Mucosa of rectum (tissue), 2 donors: Measurements from ENCODE around the gene MLEC.
"Not testable (repeated sequence)": the region's sequence is repeated elsewhere in the genome, so short reads cannot be mapped to it uniquely, and the experiment has no call there.

Source experiments
- H3K27ac ChIP-seq, 2 donors: one replicate each; pipeline ENCODE4 v1.7.0; 2013; ENCODE audit warnings: inconsistent platforms in 2 of 2, low read depth in 2 of 2, low read length in 2 of 2
- H3K27me3 ChIP-seq, 2 donors: one replicate each; pipeline ENCODE4 v1.7.0; 2013; ENCODE audit warnings: low read length in 2 of 2; ENCODE audit not compliant: control insufficient read depth in 2 of 2, insufficient read depth in 2 of 2
- H3K36me3 ChIP-seq, 2 donors: one replicate each; pipeline ENCODE4 v1.7.0; 2013; ENCODE audit warnings: low read length in 2 of 2; ENCODE audit not compliant: control insufficient read depth in 2 of 2, insufficient read depth in 2 of 2
- H3K4me1 ChIP-seq, 2 donors: one replicate each; pipeline ENCODE4 v1.7.0; 2013; ENCODE audit warnings: low read length in 2 of 2, mild to moderate bottlenecking in 1 of 2; ENCODE audit not compliant: control insufficient read depth in 2 of 2, insufficient read depth in 2 of 2
- H3K4me3 ChIP-seq, 2 donors: one replicate each; pipeline ENCODE4 v1.7.0; 2013; ENCODE audit warnings: low read length in 2 of 2
- H3K9ac ChIP-seq, 2 donors: one replicate each; pipeline ENCODE4 v1.7.0; 2013; ENCODE audit warnings: low read length in 2 of 2, low read depth in 1 of 2, mild to moderate bottlenecking in 1 of 2
- H3K9me3 ChIP-seq, 2 donors: one replicate each; pipeline ENCODE4 v1.7.0; 2013; ENCODE audit warnings: low read length in 2 of 2; ENCODE audit not compliant: control insufficient read depth in 2 of 2
- donor health status: healthy.
- donor health status: Normal muscosa, but diverticular disease.

The MLEC gene

DNA sequence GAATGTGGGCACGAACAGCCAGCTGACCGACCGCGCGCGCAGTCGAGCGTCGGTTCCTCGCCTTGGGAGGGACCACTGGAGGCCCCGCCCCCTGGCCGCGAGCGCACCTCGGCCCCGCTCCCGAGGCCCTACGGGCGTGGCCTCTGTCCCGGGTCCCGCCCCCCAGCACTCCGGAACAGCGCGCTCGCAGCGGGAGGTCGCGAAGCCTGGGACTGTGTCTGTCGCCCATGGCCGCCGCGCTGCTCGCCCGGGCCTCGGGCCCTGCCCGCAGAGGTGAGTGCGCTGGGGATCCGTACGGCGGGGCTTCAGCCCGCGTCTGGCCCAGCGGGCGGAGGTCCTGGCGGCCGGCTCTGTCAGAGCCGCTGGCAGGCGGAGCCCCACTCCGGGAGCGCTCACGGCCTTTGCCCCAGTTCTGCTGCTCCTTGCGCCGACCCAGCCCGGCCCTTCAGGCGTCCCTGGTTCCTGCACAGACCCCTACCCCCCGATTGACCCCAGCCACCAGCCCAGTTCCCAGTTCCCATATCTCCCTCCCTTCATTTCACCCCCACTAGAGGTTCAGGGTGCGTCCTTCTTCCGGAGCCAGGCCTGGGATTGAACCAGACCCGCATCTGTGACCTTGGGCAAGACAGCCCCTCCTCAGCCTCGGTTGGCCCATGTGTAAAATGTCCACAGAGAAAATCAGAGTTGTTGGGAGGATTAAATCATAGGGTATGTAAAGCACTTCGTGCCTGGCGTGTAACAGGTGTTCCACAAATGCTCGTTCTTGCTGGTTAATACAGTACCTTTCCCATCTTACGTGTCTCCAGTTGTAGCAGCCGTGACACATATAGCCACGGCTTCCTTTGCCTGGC, 38.9 kb downstream of the MLEC start, which contains the start of gene ACADS:
Gene ACADS, plus strand, starts transcription at position 168 of the 851 bp plus-strand sequence. Its CDS starts 60 bp downstream, at position 228.
- H3K9ac ChIP-seq, result peak within 1 kb of the TSS; percentile 85 to 89
- H3K27ac ChIP-seq, result peak within 1 kb of the TSS; percentile 82 to 83
- no peaks in the 10 kb centered on the region for H3K27me3 ChIP-seq
- peak within 1 kb of the TSS; percentile 74 to 84 for H3K4me3 ChIP-seq
- peaks cover 29 to 47% of the 10 kb centered on the region in 2 donors for H3K36me3 ChIP-seq
- no peaks in the 10 kb centered on the region for H3K9me3 ChIP-seq
- peaks cover 19 to 20% of the 10 kb centered on the region in 2 donors for H3K4me1 ChIP-seq

DNA sequence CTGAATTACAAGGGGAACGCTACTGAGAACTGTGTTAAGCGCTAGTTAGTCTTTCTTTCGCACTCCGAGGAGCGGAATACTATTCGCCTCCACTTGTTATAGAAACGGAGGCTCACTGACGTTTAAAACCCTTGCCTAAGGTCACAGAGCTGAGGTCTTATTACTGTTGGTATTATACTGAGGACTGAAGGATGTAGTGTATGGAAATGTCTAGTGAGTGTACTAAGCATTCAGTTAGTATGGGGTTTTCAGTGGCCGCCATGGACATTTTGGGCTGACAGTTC, 39.5 kb downstream of the MLEC start:
- no peaks in the 10 kb centered on the region for H3K9me3 ChIP-seq
- peak overlapping the region; percentile 82 to 83 for H3K27ac ChIP-seq
- peaks cover 18 to 20% of the 10 kb centered on the region in 2 donors for H3K4me1 ChIP-seq
- H3K4me3 ChIP-seq, result peak overlapping the region; percentile 70 to 84
- H3K27me3 ChIP-seq, result no peaks in the 10 kb centered on the region
- peaks cover 23 to 42% of the 10 kb centered on the region in 2 donors for H3K36me3 ChIP-seq
- H3K9ac ChIP-seq, result peak overlapping the region; percentile 85 to 89

DNA sequence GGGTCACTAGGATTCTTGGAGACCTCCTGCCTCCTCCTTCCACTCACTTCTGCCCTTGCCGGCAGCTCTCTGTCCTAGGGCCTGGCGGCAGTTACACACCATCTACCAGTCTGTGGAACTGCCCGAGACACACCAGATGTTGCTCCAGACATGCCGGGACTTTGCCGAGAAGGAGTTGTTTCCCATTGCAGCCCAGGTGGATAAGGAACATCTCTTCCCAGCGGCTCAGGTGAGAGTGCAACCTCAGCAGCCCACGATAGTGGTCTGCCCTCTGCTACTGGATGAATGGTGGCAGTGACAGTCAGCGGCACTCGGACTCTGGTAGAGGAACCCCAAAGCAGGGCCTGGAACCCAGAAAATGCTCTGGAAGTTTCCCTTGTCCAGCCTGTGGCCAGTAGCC, 40.0 kb downstream of the MLEC start:
- Histone ChIP-seq H3K9me3 (no peaks in the 10 kb centered on the region), H3K27me3 (no peaks in the 10 kb centered on the region), H3K36me3 (peaks cover 18 to 37% of the 10 kb centered on the region in 2 donors), H3K4me1 (peaks cover 18 to 20% of the 10 kb centered on the region in 2 donors), H3K4me3 (peak overlapping the region; percentile 70 to 84), H3K9ac (peak overlapping the region; percentile 85 to 89), H3K27ac (peak overlapping the region; percentile 82 to 83)

DNA sequence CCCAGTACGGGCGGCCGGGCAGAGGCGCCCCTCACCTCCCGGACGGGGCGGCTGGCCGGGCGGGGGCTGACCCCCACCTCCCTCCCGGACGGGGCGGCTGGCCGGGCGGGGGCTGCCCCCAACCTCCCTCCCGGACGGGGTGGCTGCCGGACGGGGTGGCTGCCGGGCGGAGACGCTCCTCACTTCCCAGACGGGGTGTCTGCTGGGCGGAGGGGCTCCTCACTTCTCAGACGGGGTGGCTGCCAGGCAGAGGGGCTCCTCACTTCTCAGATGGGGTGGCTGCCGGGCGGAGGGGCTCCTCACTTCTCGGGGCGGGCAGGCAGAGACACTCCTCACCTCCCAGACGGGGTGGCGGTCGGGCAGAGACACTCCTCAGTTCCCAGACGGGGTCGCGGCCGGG, 45.2 kb downstream of the MLEC start:
- not testable (repeated sequence) for H3K9ac ChIP-seq, H3K9me3 ChIP-seq, H3K4me1 ChIP-seq, H3K27ac ChIP-seq, H3K27me3 ChIP-seq, H3K4me3 ChIP-seq
- peaks cover 12 to 42% of the 10 kb centered on the region in 2 donors for H3K36me3 ChIP-seq

GRCh38 chr12:120733574-120733973, 46.6 kb downstream of the MLEC start:
- Histone ChIP-seq H3K9ac (no peak overlapping the region), H3K27ac (no peak overlapping the region), H3K4me3 (no peak overlapping the region), H3K27me3 (no peaks in the 10 kb centered on the region), H3K4me1 (peaks cover 0 to under 1% of the 10 kb centered on the region in 2 donors), H3K9me3 (no peaks in the 10 kb centered on the region), H3K36me3 (peaks cover 22 to 48% of the 10 kb centered on the region in 2 donors)

DNA sequence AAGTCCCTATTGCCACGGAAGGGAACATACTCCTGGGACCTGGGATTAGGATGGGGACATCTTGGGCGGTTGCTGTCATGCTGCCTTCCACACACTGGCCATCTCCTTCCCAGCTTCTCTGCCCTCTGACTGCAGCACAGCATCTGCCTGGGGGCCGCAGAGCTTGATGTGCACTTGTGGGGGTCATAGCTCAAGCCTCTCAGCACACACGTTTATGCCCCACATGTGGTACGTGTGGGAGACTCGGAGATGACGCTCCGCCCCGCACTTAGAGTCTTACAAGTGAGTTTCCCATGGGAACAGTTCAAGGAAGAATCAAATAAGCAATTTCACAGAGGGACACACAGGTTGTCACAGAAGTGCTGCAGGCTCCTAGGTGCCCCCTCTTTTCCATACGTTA, 47.3 kb downstream of the MLEC start:
- Histone ChIP-seq H3K36me3 (peaks cover 28 to 49% of the 10 kb centered on the region in 2 donors), H3K9ac (no peak overlapping the region), H3K4me1 (no peaks in the 10 kb centered on the region), H3K4me3 (no peak overlapping the region), H3K27me3 (no peaks in the 10 kb centered on the region), H3K27ac (no peak overlapping the region), H3K9me3 (no peaks in the 10 kb centered on the region)

DNA sequence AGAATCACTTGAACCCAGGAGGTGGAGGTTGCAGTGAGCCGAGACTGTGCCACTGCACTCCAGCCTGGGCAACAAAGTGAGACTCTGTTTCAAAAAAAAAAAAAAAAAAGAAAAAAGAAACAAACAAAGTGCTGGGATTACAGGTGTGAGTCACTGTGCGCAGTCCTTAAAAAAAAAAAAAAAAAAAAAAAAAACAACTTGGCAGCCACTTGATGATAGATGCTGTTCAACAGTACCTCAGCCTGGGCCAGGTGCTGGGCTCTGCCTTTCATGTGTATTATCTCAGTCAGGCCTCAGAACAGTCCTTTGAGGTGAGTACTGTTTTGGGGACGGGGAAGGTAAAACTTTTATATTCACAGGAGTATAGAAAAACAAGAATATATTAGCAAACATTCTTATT, 48.2 kb downstream of the MLEC start:
- no peak overlapping the region for H3K4me3 ChIP-seq

DNA sequence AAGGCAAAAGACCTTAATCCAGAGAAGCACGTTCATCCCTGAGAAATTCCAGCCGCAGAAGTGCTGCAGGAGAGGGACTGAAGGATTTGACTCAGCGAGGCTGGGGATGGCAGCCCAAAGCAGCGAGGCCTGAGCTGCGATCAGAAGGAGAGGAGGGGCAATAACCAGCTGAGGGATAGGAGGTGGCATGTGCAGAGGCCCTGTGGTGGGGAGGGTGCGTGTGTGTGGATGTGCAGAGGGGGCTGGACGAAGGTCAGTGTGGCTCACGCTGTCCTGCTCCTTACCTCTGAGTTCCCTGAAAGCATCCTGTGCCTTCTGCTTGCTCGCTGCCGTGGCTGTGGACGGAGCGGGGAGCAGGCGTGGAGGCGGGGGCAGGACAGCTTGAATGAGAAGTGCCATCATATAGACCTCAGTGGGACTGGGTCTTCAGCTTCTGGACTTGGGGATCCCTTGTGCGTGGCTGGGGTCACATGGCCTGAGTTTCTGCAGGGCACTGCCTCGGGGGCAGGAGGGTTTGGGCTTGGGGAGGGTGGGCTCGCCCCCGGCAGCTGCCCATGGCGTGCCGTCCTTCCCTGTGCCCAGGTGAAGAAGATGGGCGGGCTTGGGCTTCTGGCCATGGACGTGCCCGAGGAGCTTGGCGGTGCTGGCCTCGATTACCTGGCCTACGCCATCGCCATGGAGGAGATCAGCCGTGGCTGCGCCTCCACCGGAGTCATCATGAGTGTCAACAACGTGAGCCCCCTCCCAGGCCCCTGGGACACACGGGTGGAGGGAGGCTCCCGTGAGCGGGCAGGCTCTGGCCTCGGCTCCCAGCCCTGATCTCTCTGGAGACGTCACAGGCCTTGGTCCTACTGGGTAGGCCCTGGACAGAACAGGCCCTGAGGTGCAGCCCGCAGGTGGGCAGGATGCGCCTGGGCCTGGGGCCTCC, 49.7 kb downstream of the MLEC start:
- no peaks in the 10 kb centered on the region for H3K27me3 ChIP-seq
- no peaks in the 10 kb centered on the region for H3K4me1 ChIP-seq
- H3K9me3 ChIP-seq, result no peaks in the 10 kb centered on the region
- no peak overlapping the region for H3K27ac ChIP-seq
- no peak overlapping the region for H3K4me3 ChIP-seq
- peaks cover 27 to 36% of the 10 kb centered on the region in 2 donors for H3K36me3 ChIP-seq
- H3K9ac ChIP-seq, result no peak overlapping the region

More for the DNA sequence above, 48.2 kb downstream of the MLEC start:
- H3K27ac ChIP-seq, result no peak overlapping the region
- no peaks in the 10 kb centered on the region for H3K4me1 ChIP-seq
- H3K9me3 ChIP-seq, result no peaks in the 10 kb centered on the region
- H3K36me3 ChIP-seq, result peaks cover 31 to 42% of the 10 kb centered on the region in 2 donors
- no peak overlapping the region for H3K9ac ChIP-seq
- no peaks in the 10 kb centered on the region for H3K27me3 ChIP-seq

- no peaks in the 10 kb centered on the region for H3K27me3 ChIP-seq
- H3K4me1 ChIP-seq, result no peaks in the 10 kb centered on the region
- no peak overlapping the region for H3K9ac ChIP-seq
- no peak overlapping the region for H3K27ac ChIP-seq
- peaks cover 27 to 36% of the 10 kb centered on the region in 2 donors for H3K36me3 ChIP-seq
- H3K4me3 ChIP-seq, result no peak overlapping the region
- H3K9me3 ChIP-seq, result no peaks in the 10 kb centered on the region
Measured at GRCh38 chr12:120737557-120738251, 50.8 kb downstream of the MLEC start.
